GM21367 (cell line): ENCODE results near the gene STK11.

Source experiments
- ATAC-seq: cut with Tn5 transposase; IDR thresholded peaks from one replicate; pipeline ENCODE4 v1.9.1; 2021; ENCODE audit not compliant: unreplicated experiment

Gene STK11

GRCh38 chr19:1260749-1261537 lies 55.4 kb downstream of the STK11 start:
- ATAC-seq: peak; percentile 39

GRCh38 chr19:1261538-1261797 lies 55.9 kb downstream of the STK11 start:
- no peak for ATAC-seq

GRCh38 chr19:1261798-1262622 lies 56.4 kb downstream of the STK11 start:
- no peak for ATAC-seq

- ATAC-seq: no peak
These were observed 57.1 kb downstream of the STK11 start for GRCh38 chr19:1262623-1263123.

GRCh38 chr19:1263188-1263587 lies 57.6 kb downstream of the STK11 start:
- no peak for ATAC-seq

GRCh38 chr19:1264801-1265614 lies 59.4 kb downstream of the STK11 start:
- ATAC-seq: no peak

GRCh38 chr19:1265615-1266128 lies 60.1 kb downstream of the STK11 start:
- no peak for ATAC-seq

GRCh38 chr19:1266129-1266915 lies 60.7 kb downstream of the STK11 start:
- ATAC-seq: no peak

- no peak for ATAC-seq
These were observed 61.4 kb downstream of the STK11 start for GRCh38 chr19:1266916-1267476.

- ATAC-seq: no peak
These were observed 62.1 kb downstream of the STK11 start for GRCh38 chr19:1267477-1268225.

GRCh38 chr19:1268226-1269064 lies 62.9 kb downstream of the STK11 start:
- ATAC-seq: no peak

GRCh38 chr19:1269065-1269477 lies 63.5 kb downstream of the STK11 start, which contains the start of gene CIRBP:
Gene CIRBP (plus strand): TSS chr19:1269332. CDS start chr19:1270934, 1,602 bp downstream.
- peak; percentile 43 for ATAC-seq

- ATAC-seq: peak; percentile 12
These were observed 64.1 kb downstream of the STK11 start for GRCh38 chr19:1269478-1270212.

- ATAC-seq: no peak
These were observed 64.8 kb downstream of the STK11 start for GRCh38 chr19:1270213-1270853.

GRCh38 chr19:1270854-1271527 lies 65.4 kb downstream of the STK11 start:
- ATAC-seq: no peak

- no peak for ATAC-seq
These were observed 66.2 kb downstream of the STK11 start for GRCh38 chr19:1271528-1272422.
